K562 (cell line): Measurements from ENCODE around the gene CD79A. TPM values are rescaled to one million over a fixed set of nuclear protein-coding genes. Genes with fewer than 3 reads are reported as not detected.

Experiments
- BACH1 ChIP-seq: fragments of 200-800 bp; sonication (Bioruptor generic); IDR thresholded peaks from 2 replicates; pipeline ENCODE4 v1.6.1; 2016; ENCODE audit warnings: missing genetic modification characterization, missing compliant biosample characterization
- E4F1 ChIP-seq: fragments of 250-450 bp; sonication (Bioruptor Pico); IDR thresholded peaks from 2 replicates; pipeline ENCODE4 v1.5.0; 2021; ENCODE audit warnings: mild to moderate bottlenecking, borderline replicate concordance
- EGR1 ChIP-seq: fragments of 450-650 bp; conservative IDR thresholded peaks from 2 replicates; pipeline ENCODE4 v1.6.1; 2017; ENCODE audit warnings: mild to moderate bottlenecking
- EP400 ChIP-seq: fragments of 450-650 bp; IDR thresholded peaks from 2 replicates; pipeline ENCODE4 v1.6.1; 2017; ENCODE audit warnings: antibody characterized with exemption, mild to moderate bottlenecking, moderate library complexity
- GTF2F1 ChIP-seq: IDR thresholded peaks from 2 replicates; pipeline ENCODE4 v1.6.1; 2011; ENCODE audit warnings: low read depth, low read length, improper control_type of control experiment
- HDAC3 ChIP-seq: fragments of 450-650 bp; IDR thresholded peaks from 2 replicates; pipeline ENCODE4 v1.6.1; 2018; ENCODE audit warnings: borderline replicate concordance, mild to moderate bottlenecking, moderate library complexity; ENCODE audit not compliant: partially characterized antibody
- HES1 ChIP-seq: fragments of 450-650 bp; IDR thresholded peaks from 2 replicates; pipeline ENCODE4 v1.6.1; 2016; ENCODE audit warnings: low read depth, mild to moderate bottlenecking, moderate library complexity
- L3MBTL2 ChIP-seq: fragments of 450-650 bp; IDR thresholded peaks from 2 replicates; pipeline ENCODE4 v1.6.1; 2016; ENCODE audit warnings: mild to moderate bottlenecking, moderate library complexity
- MGA ChIP-seq: fragments of 450-650 bp; IDR thresholded peaks from 2 replicates; pipeline ENCODE4 v1.6.1; 2016; ENCODE audit warnings: mild to moderate bottlenecking, moderate library complexity
- PTBP1 ChIP-seq: fragments of 200-400 bp; formaldehyde crosslinking; IDR thresholded peaks from 2 replicates; pipeline ENCODE4 v1.6.1; 2017; ENCODE audit warnings: low read depth, low read length
- TBP ChIP-seq: optimal IDR thresholded peaks from 2 replicates; pipeline ENCODE3; 2011; ENCODE audit warnings: low read depth, low read length, improper control_type of control experiment
- ZC3H4 ChIP-seq: sonication (generic); formaldehyde crosslinking; IDR thresholded peaks from 2 replicates; pipeline ENCODE4 v1.9.0; 2021; ENCODE audit warnings: missing genetic modification reagents, borderline replicate concordance
- ZNF239 ChIP-seq: fragments of 250-450 bp; sonication (Bioruptor Pico); IDR thresholded peaks from 2 replicates; pipeline ENCODE4 v1.4.0; 2020; ENCODE audit warnings: mild to moderate bottlenecking
- polyA plus RNA-seq, 8 experiments: library from polyadenylated mRNA; depleted of rRNA in 4 of 8; stranded (reverse) in 5 of 8; unstranded in 3 of 8; fragments of >200 nt; fragmentation: Nextera tagmentation in 2 of 8; fragmentation: Illumina TruSeq in 1 of 8; extraction: Ambion mirVana in 2 of 8; extraction: Trizol in 1 of 8; gene quantifications; 2 replicates each; pipeline versions ENCODE4 v1.2.1 to v1.2.3, GENCODE V29; 2011 to 2014; ENCODE audit warnings: inconsistent platforms in 1 of 8, missing spikeins in 1 of 8
- total RNA-seq, 7 experiments: library from RNA; depleted of rRNA in 6 of 7; stranded (reverse); fragments of >200 nt in 6 of 7; fragmentation: Illumina TruSeq in 2 of 7; extraction: Trizol in 2 of 7; gene quantifications; 2 replicates each; pipeline versions ENCODE4 v1.2.1 to v1.2.3, GENCODE V29; 2011 to 2021; ENCODE audit warnings: low replicate concordance in 1 of 7

CD79A gene
- total and polyA plus RNA-seq, 9 of the 15 experiments (the other 6 are each of a cell fraction or from before 2014, with no cell fraction given): 0.04 to 0.72 (median 0.17) TPM; not detected in 3

GRCh38 chr19:41928754-41929535 is 51.9 kb downstream of the CD79A start (continued):
- TF ChIP-seq MGA (peak; percentile 61; the same call in 1 of the 2 replicates), ZC3H4 (no peak), EP400 (peak; percentile 77; the same call in 1 of the 2 replicates), E4F1 (CRISPR knock-in tag) (no peak), BACH1 (tag) (no peak), L3MBTL2 (peak; percentile 53; the same call in 1 of the 2 replicates), EGR1 (0 out of 2 replicates have a peak, but pooled peaks have one; percentile 3), ZNF239 (CRISPR knock-in tag) (no peak), TBP (peak; percentile 36), GTF2F1 (0 out of 2 replicates have a peak, but pooled peaks have one; percentile 23), HDAC3 (no peak), PTBP1 (no peak), HES1 (no peak)
